Measurements from ENCODE around the gene ASIC3.

ASIC3 gene

DNA sequence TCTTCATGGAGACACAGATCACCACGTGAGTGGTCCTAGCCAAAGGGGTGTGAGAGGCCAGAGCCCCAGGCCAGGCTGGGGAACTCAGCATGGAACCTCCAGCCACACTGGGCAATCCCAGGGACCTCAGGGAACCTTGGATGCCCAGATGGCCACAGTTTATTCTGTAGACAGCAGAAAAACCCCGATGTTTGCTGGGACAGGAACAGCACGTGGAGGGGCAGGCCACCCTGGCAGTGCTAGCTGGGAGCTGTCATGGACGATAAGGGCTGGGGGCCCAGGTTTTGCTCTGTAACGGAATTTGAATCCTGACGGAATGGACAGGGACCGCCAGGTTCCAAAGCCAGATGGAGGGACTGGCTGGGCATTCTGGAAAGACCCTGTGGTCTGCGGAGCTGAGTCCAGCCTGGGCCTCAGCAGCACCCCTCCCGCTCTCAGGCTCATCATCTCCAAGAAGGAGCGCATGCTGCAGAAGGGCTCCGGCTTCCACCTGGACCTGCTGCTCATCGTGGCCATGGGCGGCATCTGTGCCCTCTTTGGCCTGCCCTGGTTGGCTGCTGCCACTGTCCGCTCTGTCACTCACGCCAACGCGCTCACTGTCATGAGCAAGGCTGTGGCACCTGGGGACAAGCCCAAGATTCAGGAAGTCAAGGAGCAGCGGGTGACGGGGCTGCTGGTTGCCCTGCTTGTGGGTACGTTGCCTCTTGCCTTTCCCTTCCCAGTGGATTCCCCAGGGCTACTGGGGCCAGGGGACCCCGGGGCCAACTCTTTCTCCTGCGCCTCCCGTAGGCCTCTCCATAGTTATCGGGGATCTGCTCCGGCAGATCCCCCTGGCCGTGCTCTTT is 26.7 kb downstream of the ASIC3 start:
- no peak for DNase-seq

DNA sequence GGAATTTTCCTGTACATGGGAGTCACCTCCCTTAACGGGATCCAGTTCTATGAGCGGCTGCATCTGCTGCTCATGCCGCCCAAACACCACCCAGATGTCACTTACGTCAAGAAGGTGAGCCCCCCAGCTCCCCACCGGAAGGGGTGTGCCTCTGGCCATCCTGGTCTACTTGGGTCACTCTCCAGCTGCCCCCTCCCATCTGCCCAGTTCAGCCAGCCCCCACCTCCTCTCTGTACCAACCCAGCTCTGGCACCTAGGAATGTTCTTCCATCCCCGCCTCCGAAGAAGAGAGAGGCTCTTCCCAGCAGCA is 27.3 kb downstream of the ASIC3 start:
- DNase-seq: no peak

DNA sequence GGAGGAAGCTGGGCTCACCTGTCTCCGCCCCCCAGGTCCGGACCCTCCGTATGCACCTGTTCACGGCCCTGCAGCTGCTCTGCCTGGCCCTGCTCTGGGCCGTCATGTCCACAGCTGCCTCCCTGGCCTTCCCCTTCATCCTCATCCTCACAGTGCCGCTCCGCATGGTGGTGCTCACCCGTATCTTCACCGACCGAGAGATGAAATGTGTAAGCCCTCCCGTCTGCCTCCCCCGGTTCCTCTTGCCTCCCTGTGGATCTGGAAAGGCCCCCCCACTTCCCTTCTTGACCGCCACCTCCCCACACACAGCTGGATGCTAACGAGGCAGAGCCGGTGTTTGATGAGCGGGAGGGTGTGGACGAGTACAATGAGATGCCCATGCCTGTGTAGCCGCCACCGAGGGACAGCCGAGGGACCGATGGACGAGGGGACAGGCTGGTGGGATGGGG is 27.7 kb downstream of the ASIC3 start:
- no peak for DNase-seq

DNA sequence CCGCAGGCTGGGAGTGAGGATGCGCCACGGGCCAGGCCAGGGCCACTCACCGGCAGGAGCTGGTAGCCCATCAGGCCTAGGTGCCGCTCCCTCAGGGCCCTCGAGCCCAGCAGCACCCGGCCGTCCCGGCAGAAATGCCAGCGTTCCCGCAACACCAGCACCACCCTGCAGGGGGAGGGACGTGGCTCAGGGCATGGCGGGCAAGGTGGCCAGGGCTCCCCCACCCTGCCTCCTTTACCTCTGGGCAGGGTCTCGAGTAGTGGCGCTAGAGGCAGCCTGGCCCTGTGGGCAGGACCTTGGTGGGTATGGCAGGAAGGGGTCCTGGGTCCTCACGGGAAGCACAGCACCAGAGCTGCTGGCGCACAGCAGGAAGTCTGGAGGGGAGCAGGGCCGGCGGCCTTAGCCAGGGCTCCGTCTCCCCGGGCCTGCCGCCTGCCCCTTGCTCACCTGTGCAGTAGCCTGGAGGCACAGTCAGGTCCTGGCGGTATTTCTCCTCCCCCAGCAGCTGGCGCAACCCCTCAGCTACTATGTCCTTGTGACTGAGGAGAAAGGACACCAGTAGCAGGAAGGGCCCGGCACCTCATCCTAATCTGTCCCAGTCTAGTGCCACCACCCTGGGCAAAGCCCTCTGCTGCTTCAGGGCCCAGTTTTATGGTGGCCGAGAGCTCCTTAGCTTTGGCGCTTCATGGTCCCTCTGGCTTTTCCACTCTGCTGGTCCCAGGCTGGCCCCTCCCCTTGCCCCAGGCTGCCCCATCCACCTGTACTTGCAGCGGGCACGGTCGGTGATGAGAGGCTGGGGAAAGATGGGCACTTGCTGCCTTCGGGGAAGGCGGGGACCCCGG is 28.8 kb downstream of the ASIC3 start:
- DNase-seq: no peak

DNA sequence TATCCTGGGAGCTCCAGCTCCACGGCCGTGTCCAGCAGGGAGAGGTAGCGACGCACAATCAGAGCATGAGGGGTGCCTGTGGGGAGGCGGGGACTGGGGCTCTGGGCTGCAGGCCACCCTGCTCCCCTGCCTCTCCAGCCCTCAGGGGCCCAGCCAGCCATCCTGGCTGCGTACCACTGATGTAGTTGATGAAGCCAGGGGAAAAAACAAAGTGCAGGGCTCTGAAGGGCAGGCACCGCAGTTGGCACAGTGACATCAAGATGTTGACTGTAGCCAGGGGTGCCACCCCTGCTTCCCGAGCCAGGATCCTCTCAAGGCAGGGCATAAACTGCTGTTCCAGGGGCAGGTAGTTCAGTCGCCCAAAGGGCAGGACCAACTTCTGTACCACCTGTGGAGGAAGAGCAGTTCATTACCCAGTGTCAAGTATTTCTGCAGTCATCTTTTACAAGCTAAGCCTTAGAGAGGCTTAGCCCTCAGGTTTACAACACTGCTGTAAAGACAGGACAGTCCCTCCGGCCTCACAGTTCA is 29.4 kb downstream of the ASIC3 start:
- DNase-seq: no peak

DNA sequence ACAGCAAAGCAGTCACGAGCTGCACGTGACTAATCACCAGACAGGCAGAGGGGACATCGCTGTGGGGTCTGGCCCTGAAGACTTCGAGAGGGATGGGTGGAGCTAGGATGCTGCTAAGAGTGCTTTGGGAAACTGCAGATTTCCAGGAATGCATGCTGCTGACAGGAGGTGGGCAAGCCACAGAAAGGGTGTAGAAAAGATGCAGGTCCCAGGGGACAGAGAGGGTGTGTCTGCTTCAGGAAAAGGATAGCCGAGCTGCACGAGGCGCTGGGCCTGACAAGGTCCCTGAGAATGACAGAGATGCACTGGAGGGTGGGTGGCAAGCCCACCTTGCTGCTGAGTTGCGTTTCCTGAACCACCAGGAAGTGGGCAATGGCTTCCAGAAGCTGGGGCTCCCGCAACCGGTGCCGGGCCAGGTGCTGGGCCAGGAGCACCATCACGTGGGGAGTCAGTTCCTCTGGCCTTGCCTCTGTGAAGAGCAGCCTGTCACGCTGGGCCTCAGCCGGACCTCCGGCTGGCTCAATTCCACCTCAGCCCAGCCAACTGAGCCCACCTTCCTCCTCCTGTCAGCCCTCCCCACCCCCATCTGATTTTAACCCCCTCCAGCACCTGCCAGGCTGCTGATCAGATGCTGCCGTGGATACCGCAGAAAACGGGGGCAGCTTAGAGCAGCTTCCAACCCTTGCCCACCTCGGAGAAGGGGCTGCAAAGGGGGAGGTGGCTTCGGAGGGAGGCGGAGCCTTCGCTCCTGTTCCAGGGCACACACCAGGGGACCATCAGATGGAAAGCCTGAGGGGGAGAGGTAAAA is 30.1 kb downstream of the ASIC3 start:
- no peak for DNase-seq

DNA sequence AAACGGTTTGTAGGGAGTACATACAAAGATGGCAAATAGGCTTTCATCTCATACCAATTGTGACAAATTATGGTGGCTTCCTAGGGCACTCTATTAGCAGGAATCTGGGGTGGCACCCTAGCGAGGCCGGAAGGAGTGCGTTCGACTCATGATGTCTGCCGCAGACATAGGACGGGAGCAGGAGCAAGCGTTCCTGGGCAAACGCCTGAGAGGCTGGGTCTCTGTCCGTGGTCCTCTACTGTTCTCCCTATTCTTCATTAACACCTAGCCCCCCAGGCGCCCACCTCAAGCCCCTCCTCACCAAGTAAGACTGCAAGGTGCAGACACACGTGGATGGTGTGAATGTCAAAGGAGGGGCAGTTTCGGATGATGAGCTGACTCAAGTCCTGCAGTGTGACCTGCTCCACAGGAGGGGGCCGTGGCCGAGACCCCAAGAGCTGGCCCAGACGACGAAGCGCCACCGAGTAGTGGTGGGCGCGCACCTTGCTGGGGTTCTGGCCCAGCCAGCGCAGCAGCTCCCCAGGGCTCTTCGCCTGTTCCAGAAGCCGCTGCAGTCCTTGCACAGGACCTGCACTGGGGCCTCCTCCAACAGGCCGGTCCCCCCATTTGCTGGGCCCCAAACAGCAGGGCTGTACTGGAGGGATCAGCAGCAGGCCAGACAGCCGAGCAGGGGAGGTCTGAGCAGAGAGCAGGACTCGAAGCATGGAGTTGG is 31.0 kb downstream of the ASIC3 start:
- DNase-seq: no peak

DNA sequence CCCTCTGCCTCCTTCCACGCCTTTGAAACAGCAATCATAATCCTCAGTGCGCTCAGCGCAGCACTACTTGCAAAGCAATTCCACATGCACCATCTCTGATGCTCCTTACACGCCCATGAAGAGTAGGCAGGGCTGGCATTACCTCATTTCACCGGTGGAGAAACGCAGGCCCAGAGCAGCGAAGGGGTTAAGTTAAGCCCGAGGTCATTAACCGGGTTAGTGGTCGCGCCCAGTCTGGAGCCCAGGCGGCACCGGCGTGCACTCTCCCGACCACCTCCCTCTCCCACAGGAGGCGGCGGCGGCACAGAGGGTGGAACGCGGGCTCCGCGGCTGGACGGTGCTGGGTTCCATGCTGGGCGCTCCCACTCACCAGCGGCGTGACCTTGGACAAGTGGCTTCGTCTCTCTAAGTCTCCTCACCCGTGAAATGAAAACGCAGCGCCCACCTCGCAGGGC is 31.8 kb downstream of the ASIC3 start:
- DNase-seq: no peak

DNA sequence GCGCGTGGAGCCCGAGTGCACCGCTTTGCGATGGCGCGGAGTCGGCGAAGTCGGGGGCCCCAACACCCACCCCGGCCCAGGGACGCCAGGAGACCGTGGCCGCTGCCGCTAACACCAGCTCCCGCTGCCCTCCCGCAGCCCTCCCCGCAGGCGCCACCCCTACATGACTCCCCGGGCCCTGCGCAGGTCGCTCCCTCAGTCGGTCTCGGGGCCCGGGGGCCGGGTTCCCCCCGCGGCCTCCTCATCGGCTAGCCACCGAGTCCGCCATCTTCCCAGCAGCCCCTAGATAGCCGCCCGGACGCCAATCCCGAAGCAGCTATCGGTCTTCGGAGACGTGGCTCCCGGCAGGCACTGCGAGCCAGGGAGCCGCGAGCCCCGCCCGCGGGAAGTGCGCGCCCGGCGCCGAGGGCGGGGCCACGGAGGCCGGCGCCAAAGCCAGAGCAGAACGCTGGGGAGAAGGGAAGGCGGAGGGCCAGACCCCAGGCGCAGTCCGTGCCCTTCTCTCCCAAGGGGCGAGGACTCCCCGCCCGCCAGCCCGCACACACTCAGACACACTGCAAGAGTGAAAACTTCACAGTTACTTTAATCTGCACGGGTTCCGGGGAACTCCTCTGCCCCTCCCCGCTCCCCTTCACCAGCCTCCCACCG is 32.3 kb downstream of the ASIC3 start, which contains the start of gene FASTK:
TSS of gene FASTK (minus strand) at position 288 of the 648 bp plus-strand sequence. CDS start at position 245, 43 bp downstream.
- peak; percentile 93 for DNase-seq

DNA sequence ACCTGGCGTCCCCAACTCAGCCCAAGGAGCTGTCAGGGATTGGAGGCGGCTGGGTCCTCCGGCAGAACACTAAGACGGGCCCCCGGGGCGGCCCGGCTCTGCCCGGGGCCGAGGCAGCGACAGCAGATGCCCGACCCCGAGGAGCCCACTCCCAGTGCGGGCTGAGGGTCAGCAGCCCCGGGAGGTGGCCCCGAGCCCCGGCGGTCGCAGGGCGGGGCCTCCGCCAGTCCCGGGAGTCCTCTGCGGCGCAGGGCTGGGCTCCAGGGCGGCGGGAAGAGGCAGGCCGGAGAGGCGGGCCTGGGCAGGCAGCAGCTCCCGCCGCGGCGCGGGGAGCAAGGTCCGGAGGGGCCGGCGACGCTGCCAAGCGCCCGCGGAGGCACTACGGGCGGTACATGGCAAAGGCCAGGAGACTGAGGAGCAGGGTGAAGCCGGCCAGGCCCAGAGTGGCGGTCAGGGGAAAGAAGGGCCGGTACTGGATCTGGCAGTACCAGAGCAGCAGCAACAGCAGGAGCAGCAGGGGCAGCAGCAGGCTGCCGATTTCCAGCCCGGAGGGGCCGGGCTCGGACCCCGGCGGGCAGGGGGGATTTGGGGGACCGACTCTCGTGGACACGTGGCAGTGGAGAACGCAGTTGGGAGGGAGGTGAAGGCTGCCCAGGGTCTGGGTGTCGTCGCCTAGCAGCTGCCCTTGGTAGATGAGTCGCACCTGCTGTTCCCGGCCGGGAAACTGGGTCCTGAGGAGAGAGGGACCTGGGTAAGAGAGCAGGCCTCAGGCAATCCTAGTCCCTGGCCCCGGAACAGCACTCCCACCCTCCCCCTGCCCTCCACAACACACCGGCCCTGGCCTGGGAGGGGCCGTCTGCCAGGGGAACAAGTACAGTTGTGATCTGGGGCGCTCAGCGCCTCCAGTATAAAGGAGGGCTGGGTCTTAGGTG is 33.1 kb downstream of the ASIC3 start:
- DNase-seq: peak; percentile 30

DNA sequence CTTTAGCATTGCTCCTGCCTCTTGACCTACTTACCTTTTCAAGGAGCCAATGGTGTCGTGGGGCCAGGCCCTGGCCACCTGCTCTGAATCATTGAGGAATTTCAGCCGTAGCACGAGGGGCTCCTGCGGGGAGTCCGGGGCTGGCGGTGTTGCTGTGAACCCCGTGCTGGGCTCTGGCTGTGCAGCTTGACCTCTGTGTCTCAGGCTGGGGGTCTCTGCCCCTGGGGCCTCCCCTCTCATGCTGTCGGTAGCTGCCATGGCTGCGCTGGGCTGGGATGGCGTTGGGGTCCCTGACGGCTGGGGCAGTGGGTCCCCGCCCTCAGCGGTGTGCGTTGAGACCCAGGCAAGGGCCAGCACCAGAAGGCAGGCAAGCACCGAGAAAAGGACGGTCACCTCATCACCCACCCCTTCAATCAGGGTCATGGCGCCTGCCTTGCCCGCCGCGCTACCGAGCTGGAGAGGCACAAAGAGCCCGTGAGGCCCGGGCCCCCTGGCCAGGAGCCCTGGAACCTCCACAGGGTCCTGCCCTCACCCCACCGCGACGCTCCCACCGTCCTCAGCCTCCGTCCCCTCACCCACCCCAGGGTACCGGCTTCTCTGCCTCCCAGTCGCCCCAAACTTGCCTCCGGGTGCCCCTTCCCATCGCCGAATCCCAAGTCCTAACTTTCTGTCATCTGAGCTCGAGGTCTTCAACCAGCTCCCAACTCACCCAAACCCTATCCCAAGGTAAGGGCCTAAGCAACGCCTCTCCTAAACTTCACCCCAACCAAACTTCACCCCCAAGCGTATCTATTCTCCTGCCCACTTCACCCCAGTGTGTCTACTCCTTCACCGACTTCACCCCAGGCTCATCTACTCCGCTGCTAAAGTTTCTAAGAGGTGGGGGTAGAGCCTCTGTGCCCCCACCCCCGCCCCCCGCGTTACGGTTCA is 34.1 kb downstream of the ASIC3 start:
- peak; percentile 4 for DNase-seq

DNA sequence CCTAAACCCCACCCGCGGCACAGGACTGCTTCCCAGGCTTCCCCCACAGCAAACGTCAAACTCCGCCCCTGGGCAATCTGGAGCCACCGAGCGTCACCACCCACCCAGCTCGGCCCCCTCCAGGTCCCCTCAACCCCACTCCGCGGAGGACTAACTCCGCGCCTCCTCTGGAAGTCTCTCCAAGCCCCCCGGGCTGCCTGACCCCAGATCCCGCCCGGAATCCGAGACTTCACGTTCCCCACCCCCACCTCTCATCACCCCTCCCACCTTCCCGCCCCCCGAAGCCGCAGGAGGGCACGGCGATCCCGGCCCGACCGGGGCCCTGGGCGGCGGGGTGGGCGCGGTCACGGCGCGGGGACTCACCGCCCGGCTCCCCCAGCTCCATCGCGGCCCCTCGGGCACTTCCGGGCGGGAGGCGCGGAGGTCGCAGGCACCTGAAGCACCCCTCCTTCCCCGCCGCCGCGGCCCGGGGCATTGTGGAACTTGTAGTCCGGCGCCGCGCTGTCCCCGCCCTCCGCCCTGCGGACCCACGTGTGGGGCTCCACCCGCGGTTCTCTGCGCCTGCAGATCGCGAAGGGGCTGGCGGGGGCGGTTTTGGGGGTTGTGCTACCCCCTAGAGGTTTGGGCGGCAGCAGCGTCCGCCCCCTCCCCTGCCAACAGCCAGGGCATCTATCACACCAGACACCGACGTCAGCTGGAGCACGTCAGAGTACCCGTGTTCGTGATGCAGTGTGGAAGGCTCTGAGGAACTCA is 34.9 kb downstream of the ASIC3 start, which contains the start of gene TMUB1:
TSS of gene TMUB1 (minus strand) at position 423 of the 753 bp plus-strand sequence. CDS start 930 bp downstream, outside the sequence.
- DNase-seq: peak; percentile 50

DNA sequence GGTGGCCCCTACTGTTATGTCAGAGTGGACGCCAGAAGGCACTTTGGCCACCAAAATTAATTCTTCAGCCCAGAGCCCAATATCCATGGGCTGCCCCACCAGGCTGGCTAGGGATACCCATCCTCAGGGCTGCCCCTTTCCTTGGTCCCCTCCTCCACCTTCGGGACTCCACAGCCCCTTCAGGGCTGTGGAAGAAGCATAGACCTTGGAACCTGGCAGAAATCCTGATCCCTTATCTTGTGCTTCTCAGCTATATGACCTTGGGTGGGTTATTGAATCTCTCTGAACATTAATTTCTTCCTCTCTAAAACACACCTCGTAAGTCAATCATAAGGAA is 35.5 kb downstream of the ASIC3 start:
- no peak for DNase-seq

DNA sequence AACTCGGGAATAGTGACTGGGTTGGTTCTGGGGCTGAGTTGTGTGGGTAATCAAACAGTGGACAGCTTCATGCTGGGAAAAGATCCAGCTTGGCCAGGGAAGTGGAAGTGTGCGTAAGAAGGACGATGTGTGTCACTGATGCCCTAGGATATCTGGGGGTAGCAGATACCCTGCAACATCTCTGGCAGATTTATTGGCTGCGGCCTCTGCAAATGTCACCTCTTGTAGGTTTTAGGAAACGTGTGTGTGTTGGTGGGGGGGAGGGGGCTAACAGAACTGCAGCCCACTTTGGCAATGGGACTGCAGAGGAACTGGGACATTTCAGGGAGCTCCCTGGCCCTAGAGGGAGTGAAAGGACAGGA is 37.0 kb downstream of the ASIC3 start:
- DNase-seq: no peak

DNA sequence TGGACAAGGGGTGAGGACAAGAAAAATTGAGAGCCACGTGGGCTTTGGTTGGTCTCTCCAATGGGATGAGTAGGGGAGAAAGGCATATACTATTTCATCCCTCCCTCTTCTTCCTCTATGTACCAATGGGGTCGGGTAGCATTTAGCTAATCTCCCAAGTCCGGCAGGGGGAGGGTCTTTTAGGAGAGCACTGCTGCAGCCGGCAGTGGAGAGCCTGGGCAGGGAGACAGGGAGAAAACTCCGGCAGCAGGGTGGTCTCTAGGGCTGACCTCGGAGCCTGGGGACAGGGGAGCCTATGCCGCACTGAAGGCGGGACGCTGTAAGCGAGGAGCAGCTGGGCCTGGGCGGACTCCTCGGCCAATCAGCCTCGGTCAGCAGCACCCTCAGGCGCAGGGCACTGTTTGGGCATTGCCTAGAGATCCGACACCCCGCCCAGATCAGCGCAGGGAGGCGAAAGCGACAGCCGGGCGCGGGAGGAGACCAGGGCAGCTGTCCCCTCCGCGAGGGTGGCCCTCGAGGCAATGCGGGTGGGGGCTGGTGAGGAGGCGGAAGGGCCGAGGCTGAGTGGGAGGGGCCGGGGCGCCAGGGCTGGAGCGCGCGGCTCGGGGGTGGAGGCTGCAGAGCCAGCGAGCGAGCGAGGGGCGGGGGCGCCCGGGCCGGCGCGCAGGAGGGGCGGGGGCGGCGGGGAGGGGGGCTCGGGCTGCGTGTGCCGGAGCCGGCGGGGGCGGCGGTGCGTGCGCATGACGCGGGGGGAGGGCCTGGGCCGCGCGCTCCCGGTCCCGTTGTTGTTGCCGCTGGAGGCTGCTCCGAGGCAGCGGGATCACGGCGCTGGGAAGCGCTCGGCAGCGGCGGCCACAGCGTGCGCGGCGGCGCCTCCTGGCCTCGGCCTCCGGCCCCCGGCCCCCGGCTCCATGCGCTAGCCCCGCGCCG is 37.6 kb downstream of the ASIC3 start, which contains the start of gene AGAP3:
TSS of gene AGAP3 (plus strand) at position 785 of the 930 bp plus-strand sequence. CDS start 267 bp downstream, outside the sequence.
- DNase-seq: peak; percentile 72

DNA sequence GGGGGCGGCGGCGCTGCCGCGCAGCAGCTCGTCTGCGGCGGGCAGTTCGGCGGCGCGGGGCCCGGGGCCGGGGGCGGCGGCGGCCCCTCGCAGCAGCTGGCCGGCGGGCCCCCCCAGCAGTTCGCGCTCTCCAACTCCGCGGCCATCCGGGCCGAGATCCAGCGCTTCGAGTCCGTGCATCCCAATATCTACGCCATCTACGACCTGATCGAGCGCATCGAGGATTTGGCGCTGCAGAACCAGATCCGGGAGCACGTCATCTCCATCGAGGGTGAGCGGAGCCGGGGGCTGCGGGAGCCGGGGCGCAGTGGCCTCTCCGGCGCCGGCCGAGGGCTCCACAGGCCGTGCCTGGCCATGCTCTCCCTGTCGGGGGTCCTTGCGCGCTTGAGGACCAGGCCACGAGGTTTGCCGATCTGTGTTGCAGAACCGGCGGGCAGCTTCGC is 38.5 kb downstream of the ASIC3 start:
- DNase-seq: peak; percentile 44
